Omental fat pad (tissue), 4 donors: ENCODE results near the gene NDUFB2. TPM values are rescaled to one million over a fixed set of nuclear protein-coding genes. Genes with fewer than 3 reads are reported as not detected.
"Not testable (repeated sequence)": the region's sequence is repeated elsewhere in the genome, so short reads cannot be mapped to it uniquely, and the experiment has no call there.

Experiments
- ATAC-seq: fragments of 150-250 bp; one replicate; pipeline ENCODE4 v1.9.1; 2016; ENCODE audit warnings: mild to moderate bottlenecking, moderate library complexity; ENCODE audit not compliant: low FRiP score
- DNase-seq: peaks from one replicate; pipeline ENCODE4 v3.0.0-alpha.2; 2019; ENCODE audit warnings: low spot score
- CTCF ChIP-seq, 3 donors: fragments of 450-650 bp; IDR thresholded peaks; one replicate each; pipeline ENCODE4 v1.5.1; 2016 to 2017; ENCODE audit warnings: antibody characterized with exemption in 3 of 3, mild to moderate bottlenecking in 3 of 3, moderate library complexity in 2 of 3
- total RNA-seq, 4 donors: library from RNA; depleted of rRNA; stranded (reverse); fragments of >200 nt; gene quantifications; one replicate each; pipeline ENCODE4 v1.1.0, GENCODE V29; 2016

The NDUFB2 gene
- total RNA-seq, 4 donors from 2014 or later: 118 to 301 (median 234) TPM

GRCh38 chr7:140724706-140725105 lies 28.2 kb downstream of the NDUFB2 start:
- ATAC-seq (no peak), DNase-seq (no peak)
- TF ChIP-seq CTCF (IDR thresholded peaks at IDR 0.05): no peak

GRCh38 chr7:140726281-140726680 lies 29.8 kb downstream of the NDUFB2 start:
- ATAC-seq (no peak), DNase-seq (no peak)
- no peak for TF ChIP-seq CTCF (IDR thresholded peaks at IDR 0.05)

GRCh38 chr7:140732416-140732815 lies 35.9 kb downstream of the NDUFB2 start:
- no peak for TF ChIP-seq CTCF (IDR thresholded peaks at IDR 0.05)
- no peak for ATAC-seq
- no peak for DNase-seq

- TF ChIP-seq CTCF (IDR thresholded peaks at IDR 0.05): no peak
- ATAC-seq (no peak), DNase-seq (no peak)
Observed at GRCh38 chr7:140734096-140734495, 37.6 kb downstream of the NDUFB2 start.

- no peak for ATAC-seq
- TF ChIP-seq CTCF (IDR thresholded peaks at IDR 0.05): no peak
- DNase-seq: no peak
Observed at GRCh38 chr7:140734729-140735128, 38.2 kb downstream of the NDUFB2 start.

- TF ChIP-seq CTCF (IDR thresholded peaks at IDR 0.05): no peak
- ATAC-seq (no peak), DNase-seq (no peak)
Observed at GRCh38 chr7:140738280-140738679, 41.8 kb downstream of the NDUFB2 start.

GRCh38 chr7:140743255-140743654 lies 46.7 kb downstream of the NDUFB2 start:
- not testable (repeated sequence) for ATAC-seq, DNase-seq

- TF ChIP-seq CTCF (IDR thresholded peaks at IDR 0.05): no peak
- DNase-seq (no peak), ATAC-seq (no peak)
Observed at GRCh38 chr7:140744005-140744404, 47.5 kb downstream of the NDUFB2 start.
